Measurements from ENCODE around the gene POU3F2. TPM values are rescaled to one million over a fixed set of nuclear protein-coding genes. Genes with fewer than 3 reads are reported as not detected.

Gene POU3F2
- total RNA-seq, 1 experiment from 2014 or later = not detected

- intact Hi-C loops (cut with micrococcal nuclease) = no loop called here
Observed at GRCh38 chr6:98864497-98864896, 30.1 kb downstream of the POU3F2 start.

GRCh38 chr6:98871057-98871456 is 36.7 kb downstream of the POU3F2 start:
- CTCF ChIA-PET = interaction anchor here (0.6 kb wide), 1 partner anchor 579 kb away, joined by 4 read pairs; no protein-coding TSS in a partner anchor
- H3K9me3 Mint-ChIP-seq (ENCODE audit: unreplicated experiment) = no peaks in the 10 kb centered on the region
- no peak overlapping the region for H3K4me3 Mint-ChIP-seq (ENCODE audit: unreplicated experiment)
- no peak for TF ChIP-seq CTCF (IDR thresholded peaks at IDR 0.05; ENCODE audit: unreplicated experiment)
- peaks cover 13% of the 10 kb centered on the region for H3K36me3 Mint-ChIP-seq (ENCODE audit: insufficient read depth, unreplicated experiment)
- intact Hi-C loops (cut with micrococcal nuclease) = no loop called here
- no TSS peak for BruUV-seq (replicated peaks)
- H3K27me3 Mint-ChIP-seq (ENCODE audit: insufficient read depth, unreplicated experiment) = no peaks in the 10 kb centered on the region
- H3K4me1 Mint-ChIP-seq (ENCODE audit: insufficient read depth, unreplicated experiment) = no peaks in the 10 kb centered on the region
- POLR2A ChIA-PET = interaction anchor here (1.3 kb wide), 1 partner anchor 18 kb away, joined by 3 read pairs; no protein-coding TSS in a partner anchor
- no peak overlapping the region for H3K27ac Mint-ChIP-seq (ENCODE audit: low read depth, unreplicated experiment)
- peak; percentile 45 for DNase-seq (ENCODE audit: unreplicated experiment)

More at GRCh38 chr6:98864497-98864896, 30.1 kb downstream of the POU3F2 start:
- ChIA-PET CTCF (interaction anchor here (0.9 kb wide), 1 partner anchor 255 kb away, joined by 4 read pairs; no protein-coding TSS in a partner anchor), POLR2A (interaction anchor here (0.6 kb wide), 1 partner anchor 18 kb away, joined by 3 read pairs; no protein-coding TSS in a partner anchor)
- no peak for DNase-seq (ENCODE audit: unreplicated experiment)
- no TSS peak for BruUV-seq (replicated peaks)
- Mint-ChIP-seq H3K27ac (ENCODE audit: low read depth, unreplicated experiment) (no peak overlapping the region), H3K36me3 (ENCODE audit: insufficient read depth, unreplicated experiment) (no peaks in the 10 kb centered on the region), H3K4me3 (ENCODE audit: unreplicated experiment) (no peak overlapping the region), H3K4me1 (ENCODE audit: insufficient read depth, unreplicated experiment) (no peaks in the 10 kb centered on the region), H3K27me3 (ENCODE audit: insufficient read depth, unreplicated experiment) (no peaks in the 10 kb centered on the region), H3K9me3 (ENCODE audit: unreplicated experiment) (no peaks in the 10 kb centered on the region)
- no peak for TF ChIP-seq CTCF (IDR thresholded peaks at IDR 0.05; ENCODE audit: unreplicated experiment)

GRCh38 chr6:98871821-98872220 is 37.4 kb downstream of the POU3F2 start:
- ChIA-PET CTCF (interaction anchor here (0.6 to 1.1 kb wide), 4 partner anchors 22 to 901 kb away, joined by 3 to 4 read pairs (median 4); no protein-coding TSS in a partner anchor), POLR2A (interaction anchor here (1.3 kb wide), 1 partner anchor 18 kb away, joined by 3 read pairs; no protein-coding TSS in a partner anchor)
- no peaks in the 10 kb centered on the region for H3K27me3 Mint-ChIP-seq (ENCODE audit: insufficient read depth, unreplicated experiment)
- no peaks in the 10 kb centered on the region for H3K9me3 Mint-ChIP-seq (ENCODE audit: unreplicated experiment)
- H3K27ac Mint-ChIP-seq (ENCODE audit: low read depth, unreplicated experiment) = no peak overlapping the region
- no peak for DNase-seq (ENCODE audit: unreplicated experiment)
- BruUV-seq (replicated peaks) = no TSS peak
- H3K4me3 Mint-ChIP-seq (ENCODE audit: unreplicated experiment) = no peak overlapping the region
- peaks cover 19% of the 10 kb centered on the region for H3K36me3 Mint-ChIP-seq (ENCODE audit: insufficient read depth, unreplicated experiment)
- no peaks in the 10 kb centered on the region for H3K4me1 Mint-ChIP-seq (ENCODE audit: insufficient read depth, unreplicated experiment)
- intact Hi-C loops (cut with micrococcal nuclease) = no loop called here
- TF ChIP-seq CTCF (IDR thresholded peaks at IDR 0.05; ENCODE audit: unreplicated experiment) = no peak

GRCh38 chr6:98875375-98875774 is 41.0 kb downstream of the POU3F2 start:
- no TSS peak for BruUV-seq (replicated peaks)
- intact Hi-C loops (cut with micrococcal nuclease) = no loop called here
- no peaks in the 10 kb centered on the region for H3K9me3 Mint-ChIP-seq (ENCODE audit: unreplicated experiment)
- H3K27me3 Mint-ChIP-seq (ENCODE audit: insufficient read depth, unreplicated experiment) = no peaks in the 10 kb centered on the region
- peak overlapping the region; percentile 39 for H3K27ac Mint-ChIP-seq (ENCODE audit: low read depth, unreplicated experiment)
- H3K4me3 Mint-ChIP-seq (ENCODE audit: unreplicated experiment) = no peak overlapping the region
- CTCF ChIA-PET = no interaction called here
- no peak for TF ChIP-seq CTCF (IDR thresholded peaks at IDR 0.05; ENCODE audit: unreplicated experiment)
- no peak for DNase-seq (ENCODE audit: unreplicated experiment)
- POLR2A ChIA-PET = no interaction called here
- no peaks in the 10 kb centered on the region for H3K4me1 Mint-ChIP-seq (ENCODE audit: insufficient read depth, unreplicated experiment)
- peaks cover 27% of the 10 kb centered on the region for H3K36me3 Mint-ChIP-seq (ENCODE audit: insufficient read depth, unreplicated experiment)

All from MCF 10A (cell line).